ENCODE results near the gene NPPA. TPM values are rescaled to one million over a fixed set of nuclear protein-coding genes. Genes with fewer than 3 reads are reported as not detected.
"Not testable (repeated sequence)": the region's sequence is repeated elsewhere in the genome, so short reads cannot be mapped to it uniquely, and the experiment has no call there.

The NPPA gene
- total RNA-seq, 2 experiments from 2014 or later, result not detected

DNA sequence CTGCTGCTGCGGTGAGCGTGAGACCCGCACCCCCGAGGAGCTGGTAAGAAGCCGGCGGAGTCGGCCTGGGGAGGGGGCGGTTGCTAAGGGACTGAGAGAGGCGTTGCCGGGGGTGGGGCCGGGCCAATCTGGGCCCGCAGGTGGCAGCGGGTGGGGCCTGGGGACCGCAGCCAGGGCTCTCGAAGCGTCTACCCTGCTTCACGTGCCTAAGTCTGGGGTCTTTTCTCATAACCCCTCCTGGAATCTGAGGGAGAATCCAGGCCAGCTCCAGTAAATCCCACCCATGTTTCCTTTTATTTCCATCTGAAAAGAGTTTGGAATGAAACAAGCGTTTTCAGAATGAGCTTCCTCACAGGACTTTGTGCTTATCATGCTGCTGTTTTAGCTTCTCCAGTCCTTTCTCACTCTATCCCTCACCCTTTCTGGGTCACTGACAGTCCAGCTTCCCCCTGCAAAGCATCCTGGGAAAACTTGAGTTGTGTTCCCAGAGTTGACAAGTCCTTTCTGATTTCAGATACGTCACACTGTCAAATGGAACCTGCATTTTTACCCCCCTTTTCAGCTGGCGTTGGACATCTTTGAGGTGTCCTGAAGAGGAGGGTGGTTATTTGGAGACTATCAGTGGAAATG lies 41.2 kb downstream of the NPPA start:
- CTCF ChIA-PET, result interaction anchor here (0.7 to 1.6 kb wide), 6 partner anchors 87 to 163 kb away, joined by 3 to 6 read pairs (median 4); no protein-coding TSS in a partner anchor

DNA sequence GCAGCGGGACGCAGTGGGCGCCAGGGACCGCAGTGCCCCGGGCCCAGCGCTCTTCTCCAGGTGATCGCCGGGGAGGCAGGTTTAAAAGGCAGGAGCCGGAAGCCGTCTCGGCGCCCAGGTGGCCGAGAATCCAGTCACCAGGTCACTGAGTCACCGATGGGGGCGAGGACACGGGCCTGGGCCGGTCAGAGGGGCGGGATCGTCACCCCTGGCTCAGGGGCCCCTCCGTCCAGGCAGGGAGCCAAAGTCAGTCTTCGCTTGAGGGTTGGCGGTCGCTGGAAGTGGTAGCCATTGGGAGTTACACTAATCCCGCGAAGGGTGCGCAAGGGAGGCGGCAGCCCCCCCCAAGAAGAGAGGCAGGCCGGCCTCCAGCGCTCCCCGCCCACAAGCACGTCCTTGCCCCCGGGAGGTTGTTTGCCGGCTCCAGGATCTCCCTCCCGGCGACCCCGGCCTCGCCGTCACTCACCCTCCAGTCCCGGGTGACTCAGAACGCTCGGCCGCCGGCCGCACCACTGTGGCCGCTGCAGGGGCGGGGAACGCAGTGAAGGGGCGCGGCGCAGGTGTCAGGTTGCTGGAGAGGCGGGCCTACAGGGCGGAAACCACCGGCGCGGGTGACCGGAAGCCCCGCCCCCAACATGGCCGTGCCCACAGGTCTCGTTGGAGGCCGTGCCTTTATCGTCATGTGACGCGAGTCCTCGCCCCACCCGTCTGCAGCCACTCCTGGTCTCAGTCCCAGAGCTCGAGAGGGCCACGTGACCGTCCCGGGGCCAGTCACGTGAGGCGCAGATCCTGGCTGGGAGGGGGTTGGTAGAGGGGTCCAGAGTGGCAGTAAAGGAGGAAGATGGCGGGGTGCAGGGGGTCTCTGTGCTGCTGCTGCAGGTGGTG lies 41.9 kb downstream of the NPPA start, which contains the start of the genes CLCN6 and MTHFR:
Gene CLCN6, plus strand, starts transcription at position 770 of the 885 bp plus-strand sequence. Its CDS starts 72 bp downstream, at position 842.
Gene MTHFR, minus strand, starts transcription at position 543 of the 885 bp plus-strand sequence. CDS start 2,848 bp downstream, outside the sequence.
- Mint-ChIP-seq H3K36me3 (ENCODE audit: low read depth) (peaks cover 33% of the 10 kb centered on the region), H3K4me1 (peaks cover 70% of the 10 kb centered on the region), H3K4me3 (peak within 1 kb of the TSS; percentile 96), H3K9me3 (no peaks in the 10 kb centered on the region), H3K27ac (peak within 1 kb of the TSS; percentile 88), H3K27me3 (no peaks in the 10 kb centered on the region)
- ChIA-PET CTCF (interaction anchor here (0.6 to 1.6 kb wide), 6 partner anchors 86 to 238 kb away, joined by 3 to 6 read pairs (median 4); no protein-coding TSS in a partner anchor), POLR2A (interaction anchor here (0.8 to 4.9 kb wide), 12 partner anchors 13 to 793 kb away, joined by 3 to 113 read pairs (median 4); partner anchors contain the start of genes MAD2L2, MFN2 and TARDBP)
- peak; percentile 99 for DNase-seq

More for the DNA sequence above, 41.2 kb downstream of the NPPA start:
- Mint-ChIP-seq H3K9me3 (no peaks in the 10 kb centered on the region), H3K27ac (peak overlapping the region; percentile 88), H3K27me3 (no peaks in the 10 kb centered on the region), H3K36me3 (ENCODE audit: low read depth) (peaks cover 27% of the 10 kb centered on the region), H3K4me3 (peak overlapping the region; percentile 96), H3K4me1 (peaks cover 67% of the 10 kb centered on the region)
- POLR2A ChIA-PET, result interaction anchor here (0.7 to 4.9 kb wide), 17 partner anchors 12 to 794 kb away, joined by 3 to 113 read pairs (median 3); partner anchors contain the start of genes FBXO6, MAD2L2, MFN2 and TARDBP
- no peak for DNase-seq

- H3K4me1 Mint-ChIP-seq, result peaks cover 70% of the 10 kb centered on the region
- ChIA-PET CTCF (no interaction called here), POLR2A (interaction anchor here (4.9 kb wide), 1 partner anchor 104 kb away, joined by 52 read pairs; no protein-coding TSS in a partner anchor)
- peak overlapping the region; percentile 96 for H3K4me3 Mint-ChIP-seq
- peak; percentile 20 for DNase-seq
- peak overlapping the region; percentile 61 for H3K27ac Mint-ChIP-seq
- no peaks in the 10 kb centered on the region for H3K27me3 Mint-ChIP-seq
- peaks cover 38% of the 10 kb centered on the region for H3K36me3 Mint-ChIP-seq (ENCODE audit: low read depth)
- no peaks in the 10 kb centered on the region for H3K9me3 Mint-ChIP-seq
Observed at GRCh38 chr1:11804666-11805421, 42.7 kb downstream of the NPPA start.

GRCh38 chr1:11803924-11804665 lies 43.5 kb downstream of the NPPA start:
- not testable (repeated sequence) for H3K27me3 Mint-ChIP-seq, H3K9me3 Mint-ChIP-seq, DNase-seq
- Mint-ChIP-seq H3K4me1 (peaks cover 66% of the 10 kb centered on the region), H3K27ac (peak overlapping the region; percentile 61), H3K36me3 (ENCODE audit: low read depth) (peaks cover 35% of the 10 kb centered on the region), H3K4me3 (peak overlapping the region; percentile 96)
- ChIA-PET POLR2A (interaction anchor here (0.8 to 4.9 kb wide), 5 partner anchors 13 to 792 kb away, joined by 3 to 52 read pairs (median 4); partner anchors contain the start of gene FBXO6), CTCF (interaction anchor here (1.0 to 1.3 kb wide), 5 partner anchors 11 to 104 kb away, joined by 3 to 5 read pairs (median 3); no protein-coding TSS in a partner anchor)

DNA sequence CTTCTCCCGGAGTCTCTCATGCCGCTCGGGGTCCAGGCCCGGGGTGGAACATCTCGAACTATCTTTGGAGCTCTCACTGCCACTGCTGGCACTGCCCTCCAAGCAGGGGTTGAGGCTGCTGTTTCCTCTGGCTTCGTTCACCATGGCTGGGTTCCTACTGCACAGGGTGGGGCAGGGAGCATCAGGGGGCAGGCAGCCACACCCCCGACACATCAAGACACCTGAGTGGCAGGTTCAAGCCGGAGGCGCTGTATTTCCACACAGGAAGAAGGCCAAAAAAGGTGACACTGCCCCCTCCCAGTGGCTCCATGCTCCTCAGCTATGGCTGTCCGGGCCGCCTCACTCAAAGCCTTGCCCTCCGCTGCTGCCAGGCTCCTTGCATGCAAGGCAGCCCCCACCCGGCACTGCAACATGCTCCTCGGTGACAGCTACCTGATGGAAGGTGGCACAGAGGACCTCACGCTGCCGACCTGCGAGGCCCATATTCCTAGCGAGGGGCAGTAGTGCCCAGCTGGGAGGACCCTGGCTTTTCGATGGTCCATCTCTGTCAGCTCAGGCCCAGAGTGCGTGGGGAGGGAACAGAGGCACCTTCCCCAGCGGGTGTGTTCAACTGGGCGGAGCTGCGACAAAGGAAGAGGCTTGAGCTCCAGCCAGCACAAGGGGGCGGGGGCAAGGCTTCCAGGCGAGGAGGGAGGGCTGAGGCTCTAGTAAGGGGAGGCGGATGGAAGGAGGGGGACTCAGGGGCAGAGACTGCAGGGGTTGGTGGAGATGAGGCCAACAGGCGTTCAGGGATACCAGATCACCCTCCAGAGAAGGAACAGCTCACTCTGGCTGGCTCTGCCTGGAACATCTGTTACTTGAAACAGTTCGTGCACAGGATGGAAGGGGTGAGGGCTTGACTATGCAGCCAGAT lies 44.4 kb downstream of the NPPA start:
- H3K27me3 Mint-ChIP-seq, result no peaks in the 10 kb centered on the region
- peaks cover 60% of the 10 kb centered on the region for H3K4me1 Mint-ChIP-seq
- peak; percentile 84 for DNase-seq
- H3K4me3 Mint-ChIP-seq, result peak overlapping the region; percentile 96
- no peaks in the 10 kb centered on the region for H3K9me3 Mint-ChIP-seq
- ChIA-PET CTCF (interaction anchor here (0.7 to 1.3 kb wide), 7 partner anchors 9 to 105 kb away, joined by 3 to 5 read pairs (median 3); no protein-coding TSS in a partner anchor), POLR2A (interaction anchor here (0.8 to 4.9 kb wide), 7 partner anchors 10 to 791 kb away, joined by 3 to 52 read pairs (median 3); partner anchors contain the start of gene FBXO6)
- H3K27ac Mint-ChIP-seq, result peak overlapping the region; percentile 54
- peaks cover 35% of the 10 kb centered on the region for H3K36me3 Mint-ChIP-seq (ENCODE audit: low read depth)

- H3K36me3 Mint-ChIP-seq (ENCODE audit: low read depth), result peaks cover 32% of the 10 kb centered on the region
- ChIA-PET CTCF (interaction anchor here (0.8 kb wide), 1 partner anchor 9 kb away, joined by 3 read pairs; no protein-coding TSS in a partner anchor), POLR2A (interaction anchor here (0.9 to 4.9 kb wide), 3 partner anchors 10 to 106 kb away, joined by 3 to 52 read pairs (median 3); no protein-coding TSS in a partner anchor)
- no peaks in the 10 kb centered on the region for H3K27me3 Mint-ChIP-seq
- DNase-seq, result no peak
- H3K4me3 Mint-ChIP-seq, result peak overlapping the region; percentile 96
- peak overlapping the region; percentile 44 for H3K27ac Mint-ChIP-seq
- no peaks in the 10 kb centered on the region for H3K9me3 Mint-ChIP-seq
- peaks cover 54% of the 10 kb centered on the region for H3K4me1 Mint-ChIP-seq
Observed at GRCh38 chr1:11802616-11802972, 45.0 kb downstream of the NPPA start.

DNA sequence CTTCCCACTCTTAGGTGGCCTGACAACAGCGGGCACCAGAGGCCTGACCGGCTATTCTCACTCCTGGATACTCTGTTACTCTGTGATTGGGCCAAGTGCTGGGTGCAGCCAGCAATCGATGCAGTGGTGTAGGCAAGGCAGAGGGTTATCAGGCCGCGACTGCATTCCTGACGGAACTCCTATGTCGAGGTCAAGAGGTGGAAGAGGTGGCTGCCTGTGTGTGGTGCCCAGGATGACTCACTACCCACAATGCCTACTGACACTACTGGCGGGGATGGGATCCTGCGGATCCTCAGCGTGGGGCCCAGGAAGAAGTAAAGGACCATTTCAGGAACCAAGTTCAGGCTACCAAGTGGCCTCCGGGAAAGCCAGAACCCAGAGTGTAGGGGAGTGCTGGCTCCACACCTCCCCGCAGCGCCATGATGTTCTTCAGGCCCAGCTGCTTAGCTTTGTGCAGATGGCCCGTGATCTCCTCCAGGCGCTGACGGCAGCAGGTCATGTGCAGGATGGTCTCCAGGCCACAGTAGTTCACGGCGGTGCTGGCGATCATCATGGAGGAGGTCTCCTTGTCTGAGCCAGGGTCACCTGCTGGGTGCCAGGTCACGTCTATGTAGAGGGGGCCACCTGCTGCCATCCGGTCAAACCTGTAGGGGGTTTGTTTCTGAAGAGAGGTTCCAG lies 46.7 kb downstream of the NPPA start:
- Mint-ChIP-seq H3K4me1 (peaks cover 39% of the 10 kb centered on the region), H3K27me3 (no peaks in the 10 kb centered on the region), H3K9me3 (no peaks in the 10 kb centered on the region), H3K27ac (no peak overlapping the region), H3K4me3 (no peak overlapping the region), H3K36me3 (ENCODE audit: low read depth) (peaks cover 36% of the 10 kb centered on the region)
- CTCF ChIA-PET, result no interaction called here
- POLR2A ChIA-PET, result interaction anchor here (4.9 kb wide), 1 partner anchor 108 kb away, joined by 52 read pairs; no protein-coding TSS in a partner anchor
- no peak for DNase-seq

- H3K4me3 Mint-ChIP-seq, result no peak overlapping the region
- no peaks in the 10 kb centered on the region for H3K9me3 Mint-ChIP-seq
- ChIA-PET CTCF (no interaction called here), POLR2A (interaction anchor here (4.9 kb wide), 1 partner anchor 108 kb away, joined by 52 read pairs; no protein-coding TSS in a partner anchor)
- no peaks in the 10 kb centered on the region for H3K27me3 Mint-ChIP-seq
- no peak overlapping the region for H3K27ac Mint-ChIP-seq
- H3K36me3 Mint-ChIP-seq (ENCODE audit: low read depth), result peaks cover 38% of the 10 kb centered on the region
- peaks cover 38% of the 10 kb centered on the region for H3K4me1 Mint-ChIP-seq
- no peak for DNase-seq
Observed at GRCh38 chr1:11800391-11800755, 47.2 kb downstream of the NPPA start.

DNA sequence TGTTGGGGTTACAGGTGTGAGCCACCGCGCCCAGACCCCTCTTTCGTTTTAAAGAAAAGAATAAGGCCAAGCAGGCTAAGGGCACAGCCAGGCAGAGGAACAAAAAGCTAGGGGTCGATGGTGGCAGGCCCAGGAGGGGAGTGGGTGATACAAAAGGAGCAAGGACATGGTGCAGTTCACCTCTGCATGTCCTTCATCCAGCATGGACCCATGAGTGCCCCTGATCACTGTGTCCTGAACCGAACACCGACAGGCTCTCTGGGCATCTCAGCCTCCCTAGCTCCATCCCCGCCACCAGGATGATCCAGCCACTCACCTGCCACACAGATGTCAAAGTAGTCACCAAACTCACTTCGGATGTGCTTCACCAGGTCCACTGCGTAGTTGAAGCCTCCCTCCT lies 47.7 kb downstream of the NPPA start:
- Mint-ChIP-seq H3K4me1 (peaks cover 35% of the 10 kb centered on the region), H3K9me3 (no peaks in the 10 kb centered on the region), H3K27ac (no peak overlapping the region), H3K4me3 (no peak overlapping the region), H3K27me3 (no peaks in the 10 kb centered on the region), H3K36me3 (ENCODE audit: low read depth) (peaks cover 41% of the 10 kb centered on the region)
- no peak for DNase-seq
- POLR2A ChIA-PET, result no interaction called here
- CTCF ChIA-PET, result no interaction called here

DNA sequence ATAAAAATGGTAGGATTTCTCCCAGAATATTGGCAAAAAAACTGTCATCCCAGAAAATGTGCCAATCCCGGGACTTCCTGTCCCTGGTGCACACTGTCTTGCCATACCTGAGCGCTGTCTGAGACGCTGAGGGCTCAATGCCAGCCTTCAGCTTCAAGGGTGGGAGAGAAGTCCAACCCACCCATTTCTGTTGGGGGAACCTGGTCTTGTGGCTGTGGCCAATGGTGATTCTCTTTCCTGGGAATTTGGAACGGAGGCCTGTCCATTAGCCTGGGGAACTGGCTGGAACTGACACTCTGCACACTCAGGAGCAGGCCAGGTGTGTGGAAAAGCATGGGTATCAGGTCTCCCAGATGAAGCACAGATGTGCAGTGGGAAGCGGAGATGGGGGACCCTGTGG lies 48.5 kb downstream of the NPPA start:
- Mint-ChIP-seq H3K4me1 (peaks cover 27% of the 10 kb centered on the region), H3K4me3 (no peak overlapping the region), H3K36me3 (ENCODE audit: low read depth) (peaks cover 46% of the 10 kb centered on the region), H3K27ac (no peak overlapping the region), H3K9me3 (no peaks in the 10 kb centered on the region), H3K27me3 (no peaks in the 10 kb centered on the region)
- ChIA-PET CTCF (no interaction called here), POLR2A (no interaction called here)
- no peak for DNase-seq
